GM21576 (cell line): ENCODE results near the gene SGIP1.
"Not testable (repeated sequence)": the region's sequence is repeated elsewhere in the genome, so short reads cannot be mapped to it uniquely, and the experiment has no call there.

Experiments used
- ATAC-seq: cut with Tn5 transposase; IDR thresholded peaks from one replicate; pipeline ENCODE4 v1.9.1; 2021; ENCODE audit warnings: mild to moderate bottlenecking, moderate library complexity; ENCODE audit not compliant: unreplicated experiment

The SGIP1 gene

GRCh38 chr1:66758241-66758755 is 224.3 kb downstream of the SGIP1 start:
- ATAC-seq, result peak; percentile 100

DNA sequence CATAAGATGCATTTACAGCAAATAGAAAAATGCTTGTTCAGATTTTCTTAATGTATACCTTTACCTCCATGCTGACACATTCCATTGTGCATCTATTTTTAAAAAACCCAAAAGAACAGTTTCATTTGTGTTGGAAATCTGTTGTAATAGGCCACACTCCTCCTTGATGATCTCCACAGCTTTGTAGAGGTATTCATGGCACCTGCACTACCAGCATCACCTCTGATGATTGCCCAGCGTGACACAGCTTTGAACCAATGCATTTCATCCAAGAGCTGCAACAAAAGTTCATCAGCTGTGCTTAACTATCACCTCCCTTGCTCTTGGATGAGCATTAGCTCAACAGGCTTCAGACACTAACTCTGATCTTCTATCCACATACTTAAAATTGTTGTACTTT is 226.6 kb downstream of the SGIP1 start:
- no peak for ATAC-seq

- ATAC-seq, result no peak
These were observed 227.3 kb downstream of the SGIP1 start for GRCh38 chr1:66761221-66761620.

DNA sequence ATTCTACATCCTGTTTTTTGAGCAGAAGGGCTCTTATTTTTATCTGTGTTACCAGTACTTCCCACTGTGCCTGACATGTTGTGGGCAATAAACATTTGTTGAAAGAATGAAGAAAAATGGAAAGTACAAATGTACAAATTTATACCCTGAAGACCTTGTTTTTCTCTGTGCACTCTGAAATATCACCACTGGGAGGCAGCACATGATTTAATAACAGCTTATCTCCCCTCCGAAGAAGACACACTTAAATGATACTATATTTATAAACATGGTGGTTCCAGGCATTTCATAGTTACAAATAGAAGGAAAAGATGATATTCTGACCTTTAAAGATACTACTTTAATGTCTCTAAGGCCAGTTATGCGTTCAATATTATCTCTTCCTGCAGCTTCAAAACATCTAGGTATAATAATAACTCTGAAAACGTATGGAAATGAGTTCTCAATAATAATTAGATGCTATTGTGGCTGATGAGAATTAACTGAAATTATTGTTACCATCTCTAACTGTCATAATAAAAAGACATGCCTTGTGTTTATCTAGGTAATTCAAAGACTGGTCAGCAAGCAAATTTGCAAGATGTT is 231.1 kb downstream of the SGIP1 start:
- peak; percentile 73 for ATAC-seq

GRCh38 chr1:66767626-66768025 is 233.7 kb downstream of the SGIP1 start:
- no peak for ATAC-seq

DNA sequence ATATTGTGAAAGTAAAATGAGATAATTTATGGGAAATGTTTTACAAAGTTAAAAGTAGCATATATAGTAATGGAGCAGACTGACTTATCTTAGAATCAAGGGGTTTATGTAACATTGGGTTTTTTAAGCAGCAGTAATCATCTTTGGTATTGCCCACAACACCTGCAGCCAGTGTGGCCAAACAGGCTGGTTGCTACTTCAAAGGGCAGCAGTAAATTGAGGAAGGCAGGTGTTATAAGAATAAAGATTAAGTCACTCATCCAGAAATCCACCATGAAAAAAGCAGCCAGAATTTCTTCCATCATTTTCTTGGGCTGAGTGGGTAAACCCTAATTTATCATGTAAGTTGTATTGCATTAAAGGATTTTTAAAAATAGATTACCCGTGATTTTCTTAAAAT is 235.0 kb downstream of the SGIP1 start:
- no peak for ATAC-seq

GRCh38 chr1:66769512-66770229 is 235.7 kb downstream of the SGIP1 start:
- no peak for ATAC-seq

GRCh38 chr1:66770240-66770639 is 236.3 kb downstream of the SGIP1 start:
- no peak for ATAC-seq

DNA sequence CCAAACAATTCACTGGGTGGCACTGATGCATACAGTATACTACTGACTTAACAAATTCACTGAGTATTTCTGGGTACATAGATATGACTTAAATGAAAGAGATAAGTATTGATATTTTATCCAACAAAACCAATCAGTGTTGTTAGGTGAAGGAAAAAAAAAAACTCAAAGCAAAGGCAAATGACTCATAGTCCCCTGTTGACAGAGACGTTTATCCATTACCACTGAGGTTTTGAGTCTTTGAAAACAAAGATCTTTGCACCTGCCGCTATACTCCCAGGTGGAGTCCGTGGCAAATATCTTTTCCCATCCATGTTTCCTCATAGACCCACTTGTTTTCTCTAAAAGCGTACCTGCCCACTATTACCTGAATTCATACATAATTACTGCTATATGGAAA is 236.7 kb downstream of the SGIP1 start:
- no peak for ATAC-seq

- ATAC-seq, result no peak
These were observed 239.3 kb downstream of the SGIP1 start for GRCh38 chr1:66773227-66773626.

DNA sequence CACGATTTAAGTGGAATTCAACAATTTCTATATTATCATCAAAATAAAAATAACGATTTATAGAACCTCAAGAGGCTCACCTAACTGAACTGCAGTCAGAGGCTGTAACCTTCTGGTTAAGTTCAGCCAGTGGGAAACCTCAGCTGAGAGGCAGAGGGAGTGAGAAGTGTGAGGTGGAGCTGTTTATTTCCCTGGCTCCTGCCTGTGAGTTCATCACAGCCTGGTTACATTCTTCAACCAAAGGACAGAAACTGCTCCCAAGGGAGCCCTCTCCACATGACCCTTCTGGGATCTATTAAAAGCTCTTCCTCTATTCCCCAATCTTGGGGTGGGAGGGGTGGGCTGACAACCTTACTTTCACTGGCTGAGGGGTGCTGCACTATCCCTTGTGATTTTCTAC is 240.5 kb downstream of the SGIP1 start:
- ATAC-seq, result no peak

- ATAC-seq, result no peak
These were observed 241.7 kb downstream of the SGIP1 start for GRCh38 chr1:66775646-66776045.

DNA sequence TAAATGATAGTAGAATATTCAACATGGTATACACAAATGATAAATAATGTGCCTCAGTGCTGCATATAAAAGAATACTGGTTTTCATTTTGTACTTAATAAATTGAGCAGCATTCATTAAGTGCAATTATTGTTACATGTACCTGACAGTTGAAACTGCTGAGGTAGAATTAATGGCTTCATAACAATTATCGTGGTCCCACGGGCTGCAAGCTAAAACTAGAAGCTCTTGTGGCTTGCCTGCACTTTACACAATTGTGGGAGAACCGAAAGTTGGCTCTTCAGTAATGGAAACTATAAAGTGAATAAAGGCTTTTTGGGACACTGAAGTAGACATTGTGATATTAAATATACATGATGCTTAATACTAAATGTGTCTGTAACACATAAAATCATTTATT is 243.9 kb downstream of the SGIP1 start:
- no peak for ATAC-seq

DNA sequence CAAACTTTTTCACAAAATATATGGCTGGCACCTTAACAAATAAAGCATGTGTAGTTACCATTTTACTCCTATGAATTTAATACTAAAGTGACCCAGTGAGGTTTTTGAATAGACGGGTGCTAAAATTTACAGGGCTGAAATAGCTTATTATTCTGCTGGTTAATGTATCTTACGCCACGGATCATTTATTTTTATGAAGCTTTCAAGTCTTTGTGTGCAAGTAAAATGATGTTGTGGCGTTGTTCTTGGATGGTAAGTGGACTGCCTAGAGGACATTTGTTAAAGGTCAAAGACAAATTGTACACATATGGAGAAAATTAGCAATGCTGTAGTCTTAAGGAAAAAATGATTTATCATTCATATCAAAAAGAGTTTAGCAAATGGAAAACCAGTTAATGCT is 244.3 kb downstream of the SGIP1 start:
- ATAC-seq, result no peak

DNA sequence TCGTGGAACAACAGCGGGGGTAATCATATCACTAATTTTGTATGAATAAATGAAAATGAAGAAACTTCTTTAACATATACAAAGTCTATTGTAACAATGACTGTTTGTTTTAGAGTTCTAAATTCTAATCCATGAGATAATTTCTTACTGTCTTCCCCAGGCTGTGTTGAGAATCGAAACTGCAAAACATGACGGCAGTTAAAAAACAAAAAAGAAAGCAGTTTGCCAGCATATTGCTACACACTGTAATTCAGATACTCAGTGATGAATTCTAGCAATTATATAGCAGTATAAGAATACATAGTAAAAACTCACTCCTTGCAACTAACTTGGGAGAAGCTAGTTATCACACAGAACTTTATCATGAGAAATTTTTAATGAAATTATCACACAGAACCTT is 245.0 kb downstream of the SGIP1 start:
- no peak for ATAC-seq

DNA sequence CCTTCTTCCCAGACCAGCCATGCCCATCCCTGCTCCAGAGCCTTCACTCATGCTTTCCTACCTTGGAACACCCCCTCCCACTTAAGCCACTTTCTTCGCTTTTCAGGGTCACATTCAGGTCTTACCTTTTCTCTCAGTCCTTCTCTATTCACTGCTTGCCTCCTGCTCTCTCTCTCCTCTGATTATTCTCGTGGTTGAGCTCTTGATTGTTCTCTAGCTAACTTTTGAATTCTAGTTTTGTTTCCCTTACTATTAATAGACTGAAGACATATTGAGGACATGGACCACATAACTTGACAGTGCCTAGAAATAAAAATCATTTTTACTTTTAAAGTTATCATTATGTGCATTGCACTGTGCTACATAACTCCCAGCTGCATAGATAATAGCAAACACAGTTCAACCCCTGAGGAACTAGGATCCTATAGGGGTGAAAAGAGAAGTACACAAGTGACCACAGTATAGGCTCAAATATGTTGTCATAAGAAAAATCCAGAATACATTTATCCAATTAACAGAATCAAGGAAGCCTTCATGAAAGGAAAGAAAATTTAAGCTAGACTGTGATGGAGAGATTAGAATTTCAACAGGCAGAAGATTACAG is 245.6 kb downstream of the SGIP1 start:
- ATAC-seq, result no peak

- ATAC-seq, result not testable (repeated sequence)
These were observed 251.8 kb downstream of the SGIP1 start for GRCh38 chr1:66785800-66786199.

GRCh38 chr1:66787641-66788040 is 253.7 kb downstream of the SGIP1 start:
- ATAC-seq, result no peak

GRCh38 chr1:66788231-66788939 is 254.4 kb downstream of the SGIP1 start:
- ATAC-seq, result peak; percentile 91

- ATAC-seq, result no peak
These were observed 258.0 kb downstream of the SGIP1 start for GRCh38 chr1:66791621-66792610.
